Liver (tissue), 3 donors: ENCODE measurements around the gene CAPN2.

ENCODE experiments used
- CTCF ChIP-seq: fragments of 150-350 bp; IDR thresholded peaks from 2 replicates; pipeline ENCODE4 v1.5.1; 2017; ENCODE audit warnings: improper control_type of control experiment, low read depth, low read length; ENCODE audit not compliant: missing input control
- GABPA ChIP-seq, 2 donors: IDR thresholded peaks in 1 of 2; conservative IDR thresholded peaks in 1 of 2; 2 replicates each; pipeline ENCODE4 v1.6.1; 2016; ENCODE audit warnings: antibody characterized with exemption in 2 of 2, mild to moderate bottlenecking in 1 of 2, moderate library complexity in 1 of 2
- JUND ChIP-seq, 2 donors: IDR thresholded peaks; 2 replicates each; pipeline ENCODE4 v1.6.1; 2016; ENCODE audit warnings: antibody characterized with exemption in 2 of 2
- MAX ChIP-seq: IDR thresholded peaks from 2 replicates; pipeline ENCODE4 v1.6.1; 2016; ENCODE audit warnings: antibody characterized with exemption
- REST ChIP-seq: IDR thresholded peaks from 2 replicates; pipeline ENCODE4 v1.6.1; 2016; ENCODE audit warnings: antibody characterized with exemption, mild to moderate bottlenecking
- RXRA ChIP-seq, 2 donors: IDR thresholded peaks; 2 replicates each; pipeline ENCODE4 v1.6.1; 2017 to 2018; ENCODE audit warnings: antibody characterized with exemption in 2 of 2, mild to moderate bottlenecking in 1 of 2
- SP1 ChIP-seq: IDR thresholded peaks from 2 replicates; pipeline ENCODE4 v1.6.1; 2018; ENCODE audit warnings: antibody characterized with exemption, mild to moderate bottlenecking
- TAF1 ChIP-seq: conservative IDR thresholded peaks from 2 replicates; pipeline ENCODE4 v1.6.1; 2016; ENCODE audit warnings: antibody characterized with exemption, mild to moderate bottlenecking
- YY1 ChIP-seq: IDR thresholded peaks from 2 replicates; pipeline ENCODE4 v1.6.1; 2016; ENCODE audit warnings: antibody characterized with exemption, mild to moderate bottlenecking
- donor health status: healthy.
- donor health status: healthy.

GRCh38 chr1:223776826-223777454 lies 64.6 kb downstream of the CAPN2 start:
- TF ChIP-seq CTCF = no peak
- no peak for TF ChIP-seq RXRA (IDR thresholded peaks at IDR 0.05)
- TF ChIP-seq JUND (IDR thresholded peaks at IDR 0.05) = no peak
- TF ChIP-seq SP1 = no peak
- no peak for TF ChIP-seq REST
- TF ChIP-seq TAF1 = no peak
- no peak for TF ChIP-seq GABPA (IDR thresholded peaks at IDR 0.05 in 1 of 2, conservative IDR thresholded peaks at IDR 0.05 in 1 of 2)
- TF ChIP-seq MAX = no peak
- no peak for TF ChIP-seq YY1
